SK-N-SH (cell line): ENCODE data around the gene C4orf33.

ENCODE experiments used
- CHD2 ChIP-seq: fragments of 150-350 bp; IDR thresholded peaks from 2 replicates; pipeline ENCODE4 v1.6.1; 2018; ENCODE audit warnings: low read length; ENCODE audit not compliant: partially characterized antibody
- EZH2phosphoT487 ChIP-seq: fragments of 200-600 bp; sonication (generic); IDR thresholded peaks from 2 replicates; pipeline ENCODE4 v1.6.1; 2017; ENCODE audit warnings: low read depth, mixed run types, mild to moderate bottlenecking, antibody characterized with exemption, moderate library complexity, borderline replicate concordance
- RAD21 ChIP-seq: IDR thresholded peaks from 2 replicates; pipeline ENCODE4 v1.6.1; 2012; ENCODE audit warnings: mild to moderate bottlenecking, low read length
- SIN3A ChIP-seq: IDR thresholded peaks from 2 replicates; pipeline ENCODE4 v1.6.1; 2012; ENCODE audit warnings: low read depth, mild to moderate bottlenecking, low read length, moderate library complexity, borderline replicate concordance
- SMC3 ChIP-seq: IDR thresholded peaks from 2 replicates; pipeline ENCODE4 v1.6.1; 2012; ENCODE audit warnings: low read depth, low read length, improper control_type of control experiment
- TAF1 ChIP-seq: IDR thresholded peaks from 2 replicates; pipeline ENCODE4 v1.6.1; 2012; ENCODE audit warnings: low read depth, mild to moderate bottlenecking, low read length, moderate library complexity, borderline replicate concordance
- TF ChIP-seq, protein P1 (sequence below): IDR thresholded peaks from 2 replicates; pipeline ENCODE4 v1.6.1; 2012; ENCODE audit warnings: mild to moderate bottlenecking, low read depth, low read length, moderate library complexity
- TF ChIP-seq, protein P2 (sequence below): fragments of 200-600 bp; sonication (generic); IDR thresholded peaks from 2 replicates; pipeline ENCODE4 v1.6.1; 2017; ENCODE audit warnings: antibody characterized with exemption, mild to moderate bottlenecking, moderate library complexity
- TF ChIP-seq, protein P3 (sequence below): IDR thresholded peaks from 2 replicates; pipeline ENCODE4; 2012
- TF ChIP-seq, protein P4 (sequence below): IDR thresholded peaks from 2 replicates; pipeline ENCODE4 v1.4.0; 2012; ENCODE audit warnings: low read depth

DNA sequence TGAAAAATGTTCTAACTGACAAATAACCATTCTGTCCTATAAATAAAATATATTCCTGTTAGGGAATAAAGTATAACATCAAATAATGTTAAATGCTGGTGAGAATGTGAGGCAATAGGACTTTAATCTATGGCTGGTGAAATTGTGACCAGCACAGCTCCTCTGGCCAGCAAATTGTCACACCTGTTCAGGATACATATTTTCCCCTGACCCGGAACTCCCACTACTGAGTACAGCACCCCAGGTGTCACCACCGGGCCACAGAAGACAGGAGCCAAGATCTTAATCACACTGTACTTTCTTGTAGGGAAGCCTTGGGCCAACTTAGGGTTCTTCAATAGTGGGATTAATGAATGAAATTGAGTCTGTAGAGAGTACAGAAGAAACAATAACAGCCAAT is 33.2 kb downstream of the C4orf33 start:
- TF ChIP-seq, protein P1, sequence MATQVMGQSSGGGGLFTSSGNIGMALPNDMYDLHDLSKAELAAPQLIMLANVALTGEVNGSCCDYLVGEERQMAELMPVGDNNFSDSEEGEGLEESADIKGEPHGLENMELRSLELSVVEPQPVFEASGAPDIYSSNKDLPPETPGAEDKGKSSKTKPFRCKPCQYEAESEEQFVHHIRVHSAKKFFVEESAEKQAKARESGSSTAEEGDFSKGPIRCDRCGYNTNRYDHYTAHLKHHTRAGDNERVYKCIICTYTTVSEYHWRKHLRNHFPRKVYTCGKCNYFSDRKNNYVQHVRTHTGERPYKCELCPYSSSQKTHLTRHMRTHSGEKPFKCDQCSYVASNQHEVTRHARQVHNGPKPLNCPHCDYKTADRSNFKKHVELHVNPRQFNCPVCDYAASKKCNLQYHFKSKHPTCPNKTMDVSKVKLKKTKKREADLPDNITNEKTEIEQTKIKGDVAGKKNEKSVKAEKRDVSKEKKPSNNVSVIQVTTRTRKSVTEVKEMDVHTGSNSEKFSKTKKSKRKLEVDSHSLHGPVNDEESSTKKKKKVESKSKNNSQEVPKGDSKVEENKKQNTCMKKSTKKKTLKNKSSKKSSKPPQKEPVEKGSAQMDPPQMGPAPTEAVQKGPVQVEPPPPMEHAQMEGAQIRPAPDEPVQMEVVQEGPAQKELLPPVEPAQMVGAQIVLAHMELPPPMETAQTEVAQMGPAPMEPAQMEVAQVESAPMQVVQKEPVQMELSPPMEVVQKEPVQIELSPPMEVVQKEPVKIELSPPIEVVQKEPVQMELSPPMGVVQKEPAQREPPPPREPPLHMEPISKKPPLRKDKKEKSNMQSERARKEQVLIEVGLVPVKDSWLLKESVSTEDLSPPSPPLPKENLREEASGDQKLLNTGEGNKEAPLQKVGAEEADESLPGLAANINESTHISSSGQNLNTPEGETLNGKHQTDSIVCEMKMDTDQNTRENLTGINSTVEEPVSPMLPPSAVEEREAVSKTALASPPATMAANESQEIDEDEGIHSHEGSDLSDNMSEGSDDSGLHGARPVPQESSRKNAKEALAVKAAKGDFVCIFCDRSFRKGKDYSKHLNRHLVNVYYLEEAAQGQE, result no peak
- TF ChIP-seq, protein P2, sequence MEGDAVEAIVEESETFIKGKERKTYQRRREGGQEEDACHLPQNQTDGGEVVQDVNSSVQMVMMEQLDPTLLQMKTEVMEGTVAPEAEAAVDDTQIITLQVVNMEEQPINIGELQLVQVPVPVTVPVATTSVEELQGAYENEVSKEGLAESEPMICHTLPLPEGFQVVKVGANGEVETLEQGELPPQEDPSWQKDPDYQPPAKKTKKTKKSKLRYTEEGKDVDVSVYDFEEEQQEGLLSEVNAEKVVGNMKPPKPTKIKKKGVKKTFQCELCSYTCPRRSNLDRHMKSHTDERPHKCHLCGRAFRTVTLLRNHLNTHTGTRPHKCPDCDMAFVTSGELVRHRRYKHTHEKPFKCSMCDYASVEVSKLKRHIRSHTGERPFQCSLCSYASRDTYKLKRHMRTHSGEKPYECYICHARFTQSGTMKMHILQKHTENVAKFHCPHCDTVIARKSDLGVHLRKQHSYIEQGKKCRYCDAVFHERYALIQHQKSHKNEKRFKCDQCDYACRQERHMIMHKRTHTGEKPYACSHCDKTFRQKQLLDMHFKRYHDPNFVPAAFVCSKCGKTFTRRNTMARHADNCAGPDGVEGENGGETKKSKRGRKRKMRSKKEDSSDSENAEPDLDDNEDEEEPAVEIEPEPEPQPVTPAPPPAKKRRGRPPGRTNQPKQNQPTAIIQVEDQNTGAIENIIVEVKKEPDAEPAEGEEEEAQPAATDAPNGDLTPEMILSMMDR, result no peak
- TF ChIP-seq SMC3 (no peak), TAF1 (no peak), RAD21 (no peak), EZH2phosphoT487 (no peak), SIN3A (no peak), CHD2 (no peak)
- TF ChIP-seq, protein P3, sequence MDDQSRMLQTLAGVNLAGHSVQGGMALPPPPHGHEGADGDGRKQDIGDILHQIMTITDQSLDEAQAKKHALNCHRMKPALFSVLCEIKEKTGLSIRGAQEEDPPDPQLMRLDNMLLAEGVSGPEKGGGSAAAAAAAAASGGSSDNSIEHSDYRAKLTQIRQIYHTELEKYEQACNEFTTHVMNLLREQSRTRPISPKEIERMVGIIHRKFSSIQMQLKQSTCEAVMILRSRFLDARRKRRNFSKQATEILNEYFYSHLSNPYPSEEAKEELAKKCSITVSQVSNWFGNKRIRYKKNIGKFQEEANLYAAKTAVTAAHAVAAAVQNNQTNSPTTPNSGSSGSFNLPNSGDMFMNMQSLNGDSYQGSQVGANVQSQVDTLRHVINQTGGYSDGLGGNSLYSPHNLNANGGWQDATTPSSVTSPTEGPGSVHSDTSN, result no peak
- TF ChIP-seq, protein P4, sequence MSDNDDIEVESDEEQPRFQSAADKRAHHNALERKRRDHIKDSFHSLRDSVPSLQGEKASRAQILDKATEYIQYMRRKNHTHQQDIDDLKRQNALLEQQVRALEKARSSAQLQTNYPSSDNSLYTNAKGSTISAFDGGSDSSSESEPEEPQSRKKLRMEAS, result no peak
